Activated T-helper 1 cell treated with anti-CD3 and anti-CD28 coated beads, Interleukin-12 subunit alpha, Interleukin-12 subunit beta, Interleukin-2, Interleukin-4 antibody, amounts not matched to agents 30 ng/mL and 10 ng/mL and 1 ng/mL, durations not matched to agents 14 hours and 24 hours and 36 hours (primary cell): ENCODE measurements around the gene RSRP1. TPM values are rescaled to one million over a fixed set of nuclear protein-coding genes. Genes with fewer than 3 reads are reported as not detected.
"Not testable (repeated sequence)": the region's sequence is repeated elsewhere in the genome, so short reads cannot be mapped to it uniquely, and the experiment has no call there.

Source experiments
- DNase-seq: peaks from one replicate; pipeline ENCODE4 v3.0.0; 2021; ENCODE audit warnings: low spot score
- H3K27ac Mint-ChIP-seq: one replicate; pipeline ENCODE4 v1.8.0; 2021; ENCODE audit warnings: mild to moderate bottlenecking, mixed read lengths
- H3K27me3 Mint-ChIP-seq: one replicate; pipeline ENCODE4 v1.8.0; 2022; ENCODE audit warnings: mild to moderate bottlenecking, moderate library complexity, mixed read lengths; ENCODE audit not compliant: insufficient read depth
- H3K36me3 Mint-ChIP-seq: one replicate; pipeline ENCODE4 v1.8.0; 2021; ENCODE audit warnings: low read depth, mixed read lengths
- H3K4me1 Mint-ChIP-seq: one replicate; pipeline ENCODE4 v1.8.0; 2021; ENCODE audit warnings: low read depth, mixed read lengths
- H3K4me3 Mint-ChIP-seq: one replicate; pipeline ENCODE4 v1.8.0; 2021; ENCODE audit warnings: mild to moderate bottlenecking, moderate library complexity, mixed read lengths
- H3K9me3 Mint-ChIP-seq: one replicate; pipeline ENCODE4 v1.8.0; 2021; ENCODE audit warnings: mixed read lengths
- intact Hi-C: fragments of 100-400 bp; cut with micrococcal nuclease; formaldehyde crosslinking; loops from one replicate; pipeline ENCODE4 v1.15.1; 2024
- total RNA-seq: library from RNA; stranded (reverse); gene quantifications from 2 replicates; pipeline ENCODE4 v1.2.3, GENCODE V29; 2022

RSRP1 gene
- total RNA-seq, 1 donor from 2014 or later, result 123 TPM

DNA sequence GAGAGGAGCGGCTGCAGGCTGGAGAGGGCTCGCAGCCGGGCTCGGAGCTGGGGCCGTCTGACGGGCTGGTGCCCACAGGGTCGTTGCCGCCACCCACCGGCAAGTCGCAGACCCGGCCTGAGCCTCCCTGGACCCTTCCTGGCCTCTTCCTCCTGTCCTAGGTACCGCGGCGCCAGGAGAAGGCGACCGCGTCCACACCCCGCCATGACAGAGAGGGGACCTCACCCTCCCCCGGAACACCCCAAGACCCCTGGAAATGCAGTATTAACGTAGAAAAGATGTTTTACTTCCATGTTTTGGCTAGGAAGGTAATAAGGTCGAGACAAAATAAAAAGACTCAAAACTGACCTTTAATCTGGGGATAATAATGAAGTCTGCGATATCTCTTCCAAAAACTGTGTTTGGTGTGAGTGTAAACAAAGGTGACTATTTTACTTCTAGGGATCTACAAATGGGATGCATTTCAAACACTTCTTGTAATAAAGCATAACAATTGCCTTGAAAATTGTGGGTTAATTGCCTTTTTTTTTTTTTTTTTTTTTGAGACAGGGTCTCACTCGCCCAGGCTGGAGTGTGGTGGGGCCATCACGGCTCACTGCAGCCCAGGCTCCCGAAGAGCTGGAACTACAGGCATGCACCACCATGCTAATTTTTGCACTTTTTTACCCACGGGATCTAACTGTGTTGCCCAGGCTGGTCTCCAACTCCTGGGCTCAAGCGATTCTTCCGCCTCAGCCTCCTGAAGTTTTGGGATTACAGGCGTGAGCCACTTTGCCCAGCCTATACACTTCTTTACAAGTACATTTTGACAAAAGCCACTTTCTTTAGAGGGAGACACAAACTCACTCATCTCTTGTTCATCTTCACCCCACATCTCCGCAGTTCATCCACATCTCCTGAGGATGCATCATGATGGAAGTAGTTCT is 838 bp upstream of the RSRP1 start:
- intact Hi-C loops, result loop anchor here (1.0 to 10.0 kb wide), 12 partner anchors 9 to 1987 kb away; partner anchors contain the start of genes MACO1, PAFAH2, RCAN3 and SRRM1
- peaks cover 42% of the 10 kb centered on the region for H3K4me1 Mint-ChIP-seq
- H3K4me3 Mint-ChIP-seq, result peak overlapping the region; percentile 92
- H3K27me3 Mint-ChIP-seq, result peaks cover 2% of the 10 kb centered on the region
- H3K9me3 Mint-ChIP-seq, result no peaks in the 10 kb centered on the region
- no peak for DNase-seq
- peaks cover 38% of the 10 kb centered on the region for H3K36me3 Mint-ChIP-seq
- peak overlapping the region; percentile 77 for H3K27ac Mint-ChIP-seq

- Mint-ChIP-seq H3K9me3 (no peaks in the 10 kb centered on the region), H3K27me3 (peaks cover under 1% of the 10 kb centered on the region), H3K36me3 (peaks cover 49% of the 10 kb centered on the region), H3K4me1 (peaks cover 55% of the 10 kb centered on the region), H3K4me3 (peak overlapping the region; percentile 92), H3K27ac (peak overlapping the region; percentile 99)
- DNase-seq, result no peak
- intact Hi-C loops, result loop anchor here (1.0 to 10.0 kb wide), 12 partner anchors 7 to 1988 kb away; partner anchors contain the start of genes MACO1, PAFAH2, RCAN3 and SRRM1
Observed at GRCh38 chr1:25246600-25247023, 642 bp downstream of the RSRP1 start.

GRCh38 chr1:25245809-25246599 is 1.2 kb downstream of the RSRP1 start:
- H3K36me3 Mint-ChIP-seq, result peaks cover 54% of the 10 kb centered on the region
- no peaks in the 10 kb centered on the region for H3K27me3 Mint-ChIP-seq
- H3K9me3 Mint-ChIP-seq, result no peaks in the 10 kb centered on the region
- H3K4me1 Mint-ChIP-seq, result peaks cover 59% of the 10 kb centered on the region
- peak overlapping the region; percentile 92 for H3K4me3 Mint-ChIP-seq
- no peak for DNase-seq
- intact Hi-C loops, result loop anchor here (2.0 to 10.0 kb wide), 6 partner anchors 93 to 1989 kb away; partner anchors contain the start of genes PAFAH2, RCAN3, SRRM1 and TMEM50A
- H3K27ac Mint-ChIP-seq, result peak overlapping the region; percentile 99

DNA sequence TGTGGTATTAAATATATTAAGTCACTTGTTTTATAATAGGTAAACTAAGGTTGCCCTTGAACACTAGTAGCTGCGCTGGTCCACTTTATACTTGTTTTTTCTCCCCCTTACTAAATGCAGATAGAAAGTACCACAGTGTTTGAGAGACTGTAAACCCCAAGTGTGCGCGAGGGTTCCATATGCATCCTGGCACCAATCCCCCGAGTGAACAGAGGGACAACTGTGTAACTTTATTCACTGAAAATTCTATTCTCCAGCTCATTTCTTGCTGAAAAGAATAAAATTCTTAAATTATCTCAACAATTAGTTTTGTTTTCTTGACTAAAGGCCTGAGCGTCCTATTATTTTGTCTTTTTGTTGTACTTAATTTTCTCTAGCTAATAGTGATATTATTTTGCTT is 1.9 kb downstream of the RSRP1 start:
- Mint-ChIP-seq H3K27me3 (no peaks in the 10 kb centered on the region), H3K9me3 (no peaks in the 10 kb centered on the region), H3K36me3 (peaks cover 54% of the 10 kb centered on the region), H3K4me1 (peaks cover 65% of the 10 kb centered on the region), H3K27ac (peak overlapping the region; percentile 31), H3K4me3 (peak overlapping the region; percentile 92)
- intact Hi-C loops, result loop anchor here (5.0 to 10.0 kb wide), 4 partner anchors 741 to 1989 kb away; partner anchors contain the start of genes PAFAH2, RCAN3 and WDTC1
- no peak for DNase-seq

DNA sequence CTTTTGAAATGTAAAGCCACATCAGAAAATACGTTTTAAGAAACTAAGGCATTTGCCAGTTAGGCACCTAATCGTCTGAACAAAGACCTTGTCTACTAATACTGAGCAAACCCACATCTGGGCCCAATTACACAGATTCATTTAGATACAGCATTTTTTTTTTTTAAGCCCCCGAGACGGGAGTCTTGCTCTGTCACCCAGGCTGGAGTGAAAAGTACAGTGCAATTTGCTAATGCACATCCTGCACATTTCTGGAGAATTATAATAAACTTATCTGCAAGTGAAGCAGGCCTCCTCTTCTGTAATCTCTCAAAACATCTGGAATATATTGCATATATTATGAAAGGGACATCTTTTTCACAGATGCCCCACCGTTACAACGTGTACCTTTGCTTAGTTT is 3.3 kb downstream of the RSRP1 start:
- no peak overlapping the region for H3K27ac Mint-ChIP-seq
- H3K9me3 Mint-ChIP-seq, result no peaks in the 10 kb centered on the region
- DNase-seq, result no peak
- intact Hi-C loops, result loop anchor here (10.0 kb wide), 3 partner anchors 739 to 1991 kb away; partner anchors contain the start of genes RCAN3 and WDTC1
- peaks cover 54% of the 10 kb centered on the region for H3K36me3 Mint-ChIP-seq
- peaks cover 76% of the 10 kb centered on the region for H3K4me1 Mint-ChIP-seq
- peak overlapping the region; percentile 61 for H3K4me3 Mint-ChIP-seq
- H3K27me3 Mint-ChIP-seq, result no peaks in the 10 kb centered on the region

DNA sequence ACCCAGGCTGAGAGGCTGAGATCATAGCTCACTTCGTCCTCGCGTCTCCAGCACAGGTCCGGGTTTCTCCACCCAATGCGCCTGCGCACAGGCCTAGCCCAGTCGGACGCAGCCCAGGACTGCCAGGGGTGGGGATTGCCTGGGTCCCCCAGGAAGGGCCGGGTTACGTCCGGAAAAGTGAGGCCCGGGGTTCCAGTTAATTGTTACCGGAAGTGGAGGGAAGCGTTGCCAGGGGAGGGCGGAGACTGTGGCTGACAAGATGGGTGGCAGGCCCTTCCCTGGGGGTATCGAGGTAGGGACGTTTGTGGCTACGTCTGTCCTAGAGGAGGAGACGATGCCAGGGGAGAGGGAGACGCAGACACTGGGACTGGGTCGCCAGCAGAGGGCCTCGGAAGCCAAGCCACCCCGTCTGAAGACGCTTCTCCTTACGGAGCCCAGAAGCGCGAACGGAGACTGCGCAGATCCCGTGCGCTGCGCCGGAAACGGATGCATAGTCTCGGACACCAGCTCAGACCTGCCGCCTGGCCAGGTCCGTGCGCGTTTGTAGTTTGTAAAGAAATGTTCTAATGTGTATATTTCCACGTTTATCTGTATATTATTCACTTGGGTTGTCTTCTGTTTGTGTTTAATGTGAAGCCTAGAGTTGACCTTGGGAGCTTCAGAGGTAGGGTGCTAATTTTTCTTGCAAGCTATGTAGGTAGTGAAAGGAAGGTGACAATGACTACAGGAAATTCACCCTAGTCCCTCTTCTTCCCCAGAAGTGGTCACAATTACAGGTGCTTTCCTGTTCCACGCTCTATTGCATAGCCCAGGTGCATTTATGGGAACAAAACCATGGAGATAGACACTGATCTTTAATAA is 7.3 kb downstream of the RSRP1 start:
- Mint-ChIP-seq H3K36me3 (peaks cover 32% of the 10 kb centered on the region), H3K4me1 (peaks cover 63% of the 10 kb centered on the region), H3K4me3 (peak overlapping the region; percentile 83), H3K27ac (peak overlapping the region; percentile 91), H3K9me3 (no peaks in the 10 kb centered on the region), H3K27me3 (no peaks in the 10 kb centered on the region)
- intact Hi-C loops, result loop anchor here (1.0 to 10.0 kb wide), 7 partner anchors 7 to 1995 kb away; partner anchors contain the start of genes RCAN3, RSRP1, SYF2 and WDTC1
- peak; percentile 88 for DNase-seq

DNA sequence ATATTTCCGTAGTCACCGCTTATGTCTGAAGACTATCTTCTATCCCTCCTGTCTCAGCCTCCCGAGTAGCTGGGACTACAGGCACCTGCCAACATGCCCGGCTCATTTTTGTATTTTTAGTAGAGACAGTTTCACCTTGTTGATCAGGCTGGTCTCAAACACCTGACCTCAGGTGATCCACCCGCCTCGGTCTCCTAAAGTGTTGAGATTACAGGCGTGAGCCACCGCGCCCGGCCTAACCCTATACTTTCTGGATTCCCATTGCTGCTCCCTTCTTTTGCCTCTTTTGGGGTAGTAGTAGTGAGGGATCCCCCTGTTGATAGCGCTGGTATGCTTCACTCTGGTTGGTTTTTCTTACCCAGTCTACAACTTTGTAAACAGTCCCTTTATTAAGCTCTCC is 9.2 kb downstream of the RSRP1 start:
- Mint-ChIP-seq H3K27me3 (no peaks in the 10 kb centered on the region), H3K27ac (peak overlapping the region; percentile 7), H3K36me3 (peaks cover 18% of the 10 kb centered on the region), H3K4me3 (no peak overlapping the region), H3K4me1 (peaks cover 49% of the 10 kb centered on the region), H3K9me3 (no peaks in the 10 kb centered on the region)
- intact Hi-C loops, result loop anchor here (10.0 kb wide), 2 partner anchors 283 to 313 kb away; no protein-coding TSS in a partner anchor
- DNase-seq, result no peak

DNA sequence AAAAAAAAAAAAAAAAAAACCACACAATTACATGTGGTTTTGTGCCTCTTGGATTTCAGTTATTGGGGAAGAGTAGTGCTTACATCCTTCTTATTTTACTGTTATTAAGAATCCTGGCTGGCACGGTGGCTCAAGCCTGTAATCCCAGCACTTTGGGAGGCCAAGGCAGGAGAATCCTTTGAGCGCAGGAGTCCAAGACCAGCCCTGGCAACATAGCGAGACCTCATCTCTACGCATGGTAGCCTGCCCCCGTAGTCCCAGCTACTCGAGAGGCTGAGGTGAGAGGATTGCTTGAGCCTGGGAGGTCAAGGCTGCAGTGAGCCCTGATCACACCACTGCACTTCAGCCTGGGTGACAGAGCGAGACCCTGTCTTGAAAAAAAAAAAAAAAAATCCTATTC is 11.0 kb downstream of the RSRP1 start:
- peaks cover 40% of the 10 kb centered on the region for H3K4me1 Mint-ChIP-seq
- intact Hi-C loops, result loop anchor here (10.0 kb wide), 2 partner anchors 281 to 311 kb away; no protein-coding TSS in a partner anchor
- not testable (repeated sequence) for DNase-seq, H3K36me3 Mint-ChIP-seq, H3K4me3 Mint-ChIP-seq, H3K27me3 Mint-ChIP-seq, H3K9me3 Mint-ChIP-seq, H3K27ac Mint-ChIP-seq

DNA sequence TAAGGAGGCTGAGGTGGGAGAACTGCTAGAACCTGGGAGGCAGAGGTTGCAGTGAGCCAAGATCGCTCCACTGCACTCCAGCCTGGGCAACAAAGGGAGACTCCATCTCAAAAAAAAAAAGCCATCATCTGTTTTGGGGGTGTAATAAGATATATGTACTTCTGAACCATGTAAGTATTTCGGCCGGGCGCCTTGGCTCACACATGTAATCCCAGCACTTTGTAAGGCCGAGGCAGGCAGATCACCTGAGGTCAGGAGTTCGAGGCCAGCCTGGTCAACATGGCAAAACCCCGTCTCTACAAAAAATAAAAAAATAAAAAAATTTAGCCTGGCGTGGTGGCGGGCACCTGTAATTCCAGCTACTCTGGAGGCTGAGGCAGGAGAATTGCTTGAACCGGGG is 11.8 kb downstream of the RSRP1 start:
- Mint-ChIP-seq H3K36me3 (peaks cover 12% of the 10 kb centered on the region), H3K4me1 (peaks cover 35% of the 10 kb centered on the region)
- not testable (repeated sequence) for H3K9me3 Mint-ChIP-seq, DNase-seq, H3K27ac Mint-ChIP-seq, H3K27me3 Mint-ChIP-seq, H3K4me3 Mint-ChIP-seq
- intact Hi-C loops, result loop anchor here (10.0 kb wide), 2 partner anchors 281 to 311 kb away; no protein-coding TSS in a partner anchor

DNA sequence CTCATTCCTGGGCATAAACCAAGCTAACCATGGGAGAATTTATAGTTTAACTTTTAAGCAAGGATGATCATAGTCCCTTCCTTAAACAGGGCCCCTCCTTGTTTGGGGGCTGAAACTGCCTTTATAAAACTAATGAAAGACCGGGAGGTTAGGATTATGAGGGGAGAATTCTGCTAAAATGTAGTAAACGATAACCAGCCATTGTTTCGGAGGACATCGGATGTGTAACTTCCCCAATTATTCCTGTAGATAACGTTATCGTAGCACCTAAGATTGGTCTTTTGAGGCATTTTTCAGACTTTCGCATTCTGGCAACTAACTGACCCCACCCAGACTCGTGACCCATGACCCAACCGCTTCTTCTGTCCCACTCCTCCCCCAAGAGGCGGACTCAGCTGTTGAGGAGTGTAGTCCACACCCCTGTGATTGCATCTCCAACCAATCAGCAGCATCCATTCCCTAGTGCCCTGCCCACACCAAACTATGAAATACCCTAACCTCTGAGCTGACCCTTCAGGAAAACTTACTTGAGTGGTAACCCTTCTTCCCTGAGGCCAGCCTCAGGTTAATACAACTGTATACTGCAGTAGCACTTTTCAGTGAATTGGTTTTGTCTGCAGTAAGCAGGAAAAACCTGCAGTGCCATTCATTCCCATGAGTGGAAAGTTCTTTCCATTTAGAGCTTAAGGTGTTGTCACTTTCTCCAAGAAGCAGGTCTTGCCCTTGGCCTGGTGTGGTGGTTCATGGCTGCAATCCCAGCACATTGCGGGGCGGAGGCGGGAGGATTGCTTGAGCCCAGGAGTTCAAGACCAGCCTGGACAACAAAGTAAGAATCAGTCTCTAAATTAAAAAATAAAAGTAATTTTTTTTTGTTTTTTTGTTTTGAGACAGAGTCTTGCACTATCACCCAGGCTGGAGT is 14.1 kb downstream of the RSRP1 start:
- Mint-ChIP-seq H3K4me1 (peaks cover 35% of the 10 kb centered on the region), H3K27me3 (no peaks in the 10 kb centered on the region), H3K4me3 (no peak overlapping the region), H3K9me3 (no peaks in the 10 kb centered on the region), H3K36me3 (peaks cover 24% of the 10 kb centered on the region), H3K27ac (no peak overlapping the region)
- DNase-seq, result peak; percentile 69
- intact Hi-C loops, result loop anchor here (1.0 to 10.0 kb wide), 8 partner anchors 7 to 818 kb away; partner anchors contain the start of genes CLIC4, NIPAL3 and RSRP1
